ENCODE data around the gene CEBPA. TPM values are rescaled to one million over a fixed set of nuclear protein-coding genes. Genes with fewer than 3 reads are reported as not detected.

CEBPA gene
- total and polyA plus RNA-seq, 10 donors, result 7.4 to 27.7 (median 18.0) TPM

DNA sequence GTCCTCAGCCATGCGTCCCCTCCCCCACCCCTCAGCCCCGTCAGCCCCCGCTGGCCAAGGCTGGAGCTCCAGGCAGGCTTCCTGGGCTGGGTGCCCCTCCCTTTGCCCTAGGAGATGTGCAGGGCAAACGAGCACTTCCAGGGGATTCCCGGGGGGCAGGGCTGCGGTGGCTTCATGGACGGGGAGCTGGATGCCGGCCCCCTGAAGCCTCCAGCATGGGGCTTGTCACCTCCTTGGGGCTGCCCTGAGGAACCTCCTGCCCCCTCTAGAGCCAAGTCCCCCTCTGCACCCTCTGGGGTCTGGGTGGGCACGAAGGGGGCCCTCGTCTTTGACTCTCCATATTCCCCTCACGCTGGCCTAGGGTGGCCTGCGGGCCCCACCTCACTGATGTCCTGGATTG lies 51.3 kb downstream of the CEBPA start:
- no peak overlapping the region for H3K27ac ChIP-seq
- 51 to 77% (median 69%) methylated on average over 6 to 12 of the region's 12 CpGs for WGBS, 5 donors
- intact Hi-C loops (cut with DNase I; ENCODE audit: low total_unique reads), result no loop called here
- peak; percentile 59 for DNase-seq
- peaks cover 0 to 43% (median 0%) of the 10 kb centered on the region in 7 donors for H3K27me3 ChIP-seq (replicated peaks in 1 of 7)
- H3K4me1 ChIP-seq, result peaks cover 0 to 29% (median 14%) of the 10 kb centered on the region in 6 donors
- peaks cover 0 to 3% (median 2%) of the 10 kb centered on the region in 8 donors for H3K9me3 ChIP-seq
- no peak overlapping the region for H3K4me3 ChIP-seq
- TF ChIP-seq POLR2A (IDR thresholded peaks at IDR 0.05) (no peak), POLR2AphosphoS5 (IDR thresholded peaks at IDR 0.05) (no peak)
- TF ChIP-seq, protein P1, sequence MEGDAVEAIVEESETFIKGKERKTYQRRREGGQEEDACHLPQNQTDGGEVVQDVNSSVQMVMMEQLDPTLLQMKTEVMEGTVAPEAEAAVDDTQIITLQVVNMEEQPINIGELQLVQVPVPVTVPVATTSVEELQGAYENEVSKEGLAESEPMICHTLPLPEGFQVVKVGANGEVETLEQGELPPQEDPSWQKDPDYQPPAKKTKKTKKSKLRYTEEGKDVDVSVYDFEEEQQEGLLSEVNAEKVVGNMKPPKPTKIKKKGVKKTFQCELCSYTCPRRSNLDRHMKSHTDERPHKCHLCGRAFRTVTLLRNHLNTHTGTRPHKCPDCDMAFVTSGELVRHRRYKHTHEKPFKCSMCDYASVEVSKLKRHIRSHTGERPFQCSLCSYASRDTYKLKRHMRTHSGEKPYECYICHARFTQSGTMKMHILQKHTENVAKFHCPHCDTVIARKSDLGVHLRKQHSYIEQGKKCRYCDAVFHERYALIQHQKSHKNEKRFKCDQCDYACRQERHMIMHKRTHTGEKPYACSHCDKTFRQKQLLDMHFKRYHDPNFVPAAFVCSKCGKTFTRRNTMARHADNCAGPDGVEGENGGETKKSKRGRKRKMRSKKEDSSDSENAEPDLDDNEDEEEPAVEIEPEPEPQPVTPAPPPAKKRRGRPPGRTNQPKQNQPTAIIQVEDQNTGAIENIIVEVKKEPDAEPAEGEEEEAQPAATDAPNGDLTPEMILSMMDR (IDR thresholded peaks at IDR 0.05 in 8 of 11, conservative IDR thresholded peaks at IDR 0.05 in 3 of 11), result no peak
- H3K36me3 ChIP-seq, result no peaks in the 10 kb centered on the region

DNA sequence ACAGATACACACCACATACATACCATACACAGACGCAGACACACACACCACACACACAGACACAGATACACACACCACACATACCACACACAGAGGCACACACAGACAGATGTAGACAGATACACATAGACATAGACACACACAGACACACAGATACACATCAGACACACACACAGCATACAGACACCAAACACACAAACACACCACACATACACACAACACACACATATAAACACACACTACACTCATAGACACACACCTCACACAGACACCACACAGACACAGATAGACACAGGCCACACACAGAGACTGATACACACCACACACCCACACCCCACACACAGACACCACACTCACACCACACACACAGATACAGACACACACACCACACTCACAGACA lies 51.8 kb downstream of the CEBPA start:
- H3K4me3 ChIP-seq, result no peak overlapping the region
- peaks cover 0 to 29% (median 14%) of the 10 kb centered on the region in 6 donors for H3K4me1 ChIP-seq
- no peak overlapping the region for H3K27ac ChIP-seq
- H3K36me3 ChIP-seq, result no peaks in the 10 kb centered on the region
- intact Hi-C loops (cut with DNase I; ENCODE audit: low total_unique reads), result no loop called here
- H3K9me3 ChIP-seq, result peaks cover 0 to 8% (median 7%) of the 10 kb centered on the region in 8 donors
- TF ChIP-seq POLR2A (IDR thresholded peaks at IDR 0.05) (no peak), POLR2AphosphoS5 (IDR thresholded peaks at IDR 0.05) (no peak)
- TF ChIP-seq, protein P1 (IDR thresholded peaks at IDR 0.05 in 8 of 11, conservative IDR thresholded peaks at IDR 0.05 in 3 of 11), result no peak
- peaks cover 0 to 43% (median 0%) of the 10 kb centered on the region in 7 donors for H3K27me3 ChIP-seq (replicated peaks in 1 of 7)
- no peak for DNase-seq
- 73 to 100% (median 96%) methylated on average over 1 of the region's 1 CpG for WGBS, 5 donors

Other genes with a start within 250 kb of the CEBPA start
- gene RHPN2, start 237.6 kb downstream of the CEBPA start, total RNA-seq, result 1 to 10 TPM; 1.4 to 5.3 (median 3.5) TPM
- gene RHPN2, start 237.6 kb downstream of the CEBPA start, polyA plus RNA-seq, result 1 to 10 TPM; 1.2 to 3.0 (median 1.3) TPM
- gene GPATCH1, start 221.4 kb downstream of the CEBPA start, total RNA-seq, result 10 to 100 TPM in 4 of 7 donors, 1 to 10 TPM in 3; 7.6 to 12.7 (median 11.3) TPM
- 1 to 10 TPM; 3.9 to 5.3 (median 4.1) TPM for gene GPATCH1, start 221.4 kb downstream of the CEBPA start, polyA plus RNA-seq
- not detected for gene WDR88, start 170.4 kb downstream of the CEBPA start, total RNA-seq
- gene WDR88, start 170.4 kb downstream of the CEBPA start, polyA plus RNA-seq, result under 1 TPM in 1 of 3 donors, not detected in 2; 0.07 TPM
- gene LRP3, start 108.2 kb downstream of the CEBPA start, total RNA-seq, result 10 to 100 TPM in 3 of 7 donors, 1 to 10 TPM in 4; 7.9 to 12.8 (median 9.8) TPM
- gene LRP3, start 108.2 kb downstream of the CEBPA start, polyA plus RNA-seq, result 1 to 10 TPM; 1.4 to 6.4 (median 2.5) TPM
- gene SLC7A10, start 76.7 kb downstream of the CEBPA start, total RNA-seq, result under 1 TPM in 2 of 7 donors, not detected in 5; 0.32 to 0.37 TPM
- gene SLC7A10, start 76.7 kb downstream of the CEBPA start, polyA plus RNA-seq, result under 1 TPM in 2 of 3 donors, not detected in 1; 0.06 to 0.07 TPM
- 10 to 100 TPM; 14.2 to 21.1 (median 16.5) TPM for gene CEBPG, start 71.2 kb upstream of the CEBPA start, total RNA-seq
- 10 to 100 TPM in 1 of 3 donors, 1 to 10 TPM in 2; 9.3 to 15.6 (median 9.9) TPM for gene CEBPG, start 71.2 kb upstream of the CEBPA start, polyA plus RNA-seq
- gene PEPD, start 219.3 kb upstream of the CEBPA start, total RNA-seq, result 10 to 100 TPM; 54.8 to 98.3 (median 70.7) TPM
- gene PEPD, start 219.3 kb upstream of the CEBPA start, polyA plus RNA-seq, result 10 to 100 TPM; 38.4 to 72.2 (median 62.0) TPM

All from spleen (tissue), 11 donors.